OCI-LY3 (cell line): ENCODE results near the gene IPO8.

Source experiments
- CTCF ChIP-seq: fragments of 200-600, 300-600 bp; sonication (generic); IDR thresholded peaks from 2 replicates; pipeline ENCODE4 v1.5.1; 2014; ENCODE audit warnings: antibody characterized with exemption, low read length, low read depth
- EZH2phosphoT487 ChIP-seq: fragments of 200-600 bp; shearing (Covaris generic); IDR thresholded peaks from 2 replicates; pipeline ENCODE4 v1.6.1; 2018; ENCODE audit warnings: antibody characterized with exemption, mixed run types, low read depth

- TF ChIP-seq EZH2phosphoT487 (no peak), CTCF (no peak)
These were observed 33.9 kb upstream of the IPO8 start for GRCh38 chr12:30729547-30729946.
